ENCODE results near the gene FOXO6. TPM values are rescaled to one million over a fixed set of nuclear protein-coding genes. Genes with fewer than 3 reads are reported as not detected.
A peak's percentile ranks its signal among the peaks of the same experiment; 100 is the strongest.

The FOXO6 gene
- total and polyA plus RNA-seq, 7 donors = 0.42 to 8.6 (median 0.88) TPM

- no peaks in the 10 kb centered on the region for H3K27me3 ChIP-seq (ENCODE audit: insufficient read depth in 3 of 3, low read length in 2 of 3)
- no peaks in the 10 kb centered on the region for H3K9me3 ChIP-seq
- ATAC-seq (no peak), DNase-seq (no peak)
- 92 to 97% (median 96%) methylated on average over 3 of the region's 3 CpGs for WGBS, 3 donors
- H3K36me3 ChIP-seq (ENCODE audit: insufficient read depth in 1 of 2, low read depth in 1 of 2) = no peaks in the 10 kb centered on the region
- H3K4me1 ChIP-seq = peaks cover 29% of the 10 kb centered on the region
- H3K4me3 ChIP-seq = no peak overlapping the region
- intact Hi-C loops (cut with DNase I) = no loop called here
- TF ChIP-seq, protein P1, sequence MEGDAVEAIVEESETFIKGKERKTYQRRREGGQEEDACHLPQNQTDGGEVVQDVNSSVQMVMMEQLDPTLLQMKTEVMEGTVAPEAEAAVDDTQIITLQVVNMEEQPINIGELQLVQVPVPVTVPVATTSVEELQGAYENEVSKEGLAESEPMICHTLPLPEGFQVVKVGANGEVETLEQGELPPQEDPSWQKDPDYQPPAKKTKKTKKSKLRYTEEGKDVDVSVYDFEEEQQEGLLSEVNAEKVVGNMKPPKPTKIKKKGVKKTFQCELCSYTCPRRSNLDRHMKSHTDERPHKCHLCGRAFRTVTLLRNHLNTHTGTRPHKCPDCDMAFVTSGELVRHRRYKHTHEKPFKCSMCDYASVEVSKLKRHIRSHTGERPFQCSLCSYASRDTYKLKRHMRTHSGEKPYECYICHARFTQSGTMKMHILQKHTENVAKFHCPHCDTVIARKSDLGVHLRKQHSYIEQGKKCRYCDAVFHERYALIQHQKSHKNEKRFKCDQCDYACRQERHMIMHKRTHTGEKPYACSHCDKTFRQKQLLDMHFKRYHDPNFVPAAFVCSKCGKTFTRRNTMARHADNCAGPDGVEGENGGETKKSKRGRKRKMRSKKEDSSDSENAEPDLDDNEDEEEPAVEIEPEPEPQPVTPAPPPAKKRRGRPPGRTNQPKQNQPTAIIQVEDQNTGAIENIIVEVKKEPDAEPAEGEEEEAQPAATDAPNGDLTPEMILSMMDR (IDR thresholded peaks at IDR 0.05) = no peak
- H3K27ac ChIP-seq = no peak overlapping the region
Observed at GRCh38 chr1:41354956-41355355, 6.3 kb upstream of the FOXO6 start.

GRCh38 chr1:41355356-41355755, 5.9 kb upstream of the FOXO6 start:
- H3K27me3 ChIP-seq (ENCODE audit: insufficient read depth in 3 of 3, low read length in 2 of 3) = no peaks in the 10 kb centered on the region
- H3K36me3 ChIP-seq (ENCODE audit: insufficient read depth in 1 of 2, low read depth in 1 of 2) = no peaks in the 10 kb centered on the region
- TF ChIP-seq, protein P1 (IDR thresholded peaks at IDR 0.05) = no peak
- 94 to 100% (median 100%) methylated on average over 1 of the region's 1 CpG for WGBS, 3 donors
- no peak overlapping the region for H3K4me3 ChIP-seq
- H3K9me3 ChIP-seq = no peaks in the 10 kb centered on the region
- ATAC-seq (no peak), DNase-seq (no peak)
- H3K27ac ChIP-seq = no peak overlapping the region
- H3K4me1 ChIP-seq = peaks cover 33% of the 10 kb centered on the region
- intact Hi-C loops (cut with DNase I) = no loop called here

DNA sequence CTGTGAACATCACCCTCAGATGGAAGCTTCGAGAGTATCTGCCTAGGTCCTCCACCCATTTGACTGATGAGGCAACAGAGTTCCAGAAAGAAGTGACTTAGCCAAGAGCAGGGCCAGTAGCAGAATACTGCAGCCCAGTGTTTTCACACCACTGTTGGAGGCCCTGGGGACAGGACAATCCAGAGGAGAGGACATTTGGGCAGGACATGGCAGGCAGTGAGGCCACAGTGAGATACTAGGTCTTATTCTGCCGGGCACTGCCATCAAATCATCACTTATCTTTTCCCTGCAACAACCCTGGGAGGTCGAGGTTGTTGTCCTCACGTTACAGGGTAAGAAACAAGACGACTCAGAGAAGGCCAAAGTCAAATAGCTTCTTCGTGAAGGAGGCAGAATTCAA, 5.5 kb upstream of the FOXO6 start:
- TF ChIP-seq, protein P1 (IDR thresholded peaks at IDR 0.05) = no peak
- DNase-seq (no peak), ATAC-seq (no peak)
- no peaks in the 10 kb centered on the region for H3K27me3 ChIP-seq (ENCODE audit: insufficient read depth in 3 of 3, low read length in 2 of 3)
- H3K9me3 ChIP-seq = no peaks in the 10 kb centered on the region
- no peak overlapping the region for H3K27ac ChIP-seq
- intact Hi-C loops (cut with DNase I) = no loop called here
- H3K36me3 ChIP-seq (ENCODE audit: insufficient read depth in 1 of 2, low read depth in 1 of 2) = no peaks in the 10 kb centered on the region
- no peak overlapping the region for H3K4me3 ChIP-seq
- peaks cover 34% of the 10 kb centered on the region for H3K4me1 ChIP-seq
- 62 to 80% (median 68%) methylated on average over 6 of the region's 6 CpGs for WGBS, 3 donors

DNA sequence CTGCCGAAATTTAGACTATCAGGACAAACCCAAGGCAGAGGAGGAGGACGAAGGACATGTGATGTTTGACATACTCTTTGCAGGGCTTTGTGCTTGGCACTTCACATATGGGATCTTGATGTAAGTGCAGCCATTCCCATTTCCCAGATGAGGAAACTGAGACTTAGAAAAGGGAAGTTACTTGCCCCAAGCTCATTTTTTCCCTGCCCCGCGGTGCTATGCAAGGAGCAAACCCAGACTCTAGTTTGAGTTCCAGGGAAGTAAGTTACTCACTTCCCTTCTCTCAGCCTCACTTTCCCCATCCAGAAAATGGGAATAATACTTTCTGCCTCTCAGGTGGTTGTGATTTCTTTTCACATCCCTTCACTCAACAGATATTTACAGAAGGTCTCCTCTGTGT, 4.5 kb upstream of the FOXO6 start:
- Histone ChIP-seq H3K4me1 (peaks cover 34% of the 10 kb centered on the region), H3K4me3 (no peak overlapping the region), H3K27me3 (ENCODE audit: insufficient read depth in 3 of 3, low read length in 2 of 3) (no peaks in the 10 kb centered on the region), H3K27ac (peak overlapping the region; percentile 58), H3K36me3 (ENCODE audit: insufficient read depth in 1 of 2, low read depth in 1 of 2) (no peaks in the 10 kb centered on the region), H3K9me3 (no peaks in the 10 kb centered on the region)
- intact Hi-C loops (cut with DNase I) = no loop called here
- TF ChIP-seq, protein P1 (IDR thresholded peaks at IDR 0.05) = no peak
- ATAC-seq = no peak
- 95 to 96% (median 96%) methylated on average over 4 of the region's 4 CpGs for WGBS, 3 donors
- no peak for DNase-seq

DNA sequence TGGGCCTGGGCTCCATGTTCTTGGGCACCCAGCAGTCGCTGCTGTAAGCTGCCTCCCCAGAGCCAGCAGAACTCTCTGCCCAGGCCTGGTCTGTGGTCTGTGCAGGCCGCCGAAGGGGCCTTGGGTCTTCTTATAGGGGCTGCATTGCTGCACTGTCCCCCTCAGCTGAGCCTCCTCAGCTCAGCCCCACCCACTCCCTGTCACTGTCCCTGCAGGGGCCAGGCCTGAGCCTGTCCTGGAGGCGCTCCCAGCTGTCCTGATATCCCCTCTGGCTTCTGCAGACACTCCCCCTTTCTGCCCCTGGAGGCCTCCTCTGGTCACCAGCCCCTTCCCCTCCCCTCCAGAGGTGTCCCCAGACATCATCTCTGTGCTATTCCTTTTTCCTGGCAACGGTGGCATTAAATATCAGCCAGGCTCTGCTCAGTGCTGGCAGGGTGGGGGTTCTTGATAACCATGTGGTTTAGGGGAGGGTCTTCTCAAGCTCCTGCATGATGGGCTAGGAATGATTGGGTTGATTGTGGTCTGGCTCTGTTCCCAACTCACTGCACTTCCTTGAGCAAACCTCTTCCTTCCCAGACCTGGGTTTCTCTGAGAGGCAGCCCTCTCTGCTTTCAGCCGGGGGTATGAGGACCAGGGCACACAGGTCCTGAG, 3.7 kb upstream of the FOXO6 start:
- H3K27ac ChIP-seq = peak overlapping the region; percentile 58
- DNase-seq (no peak), ATAC-seq (no peak)
- H3K27me3 ChIP-seq (ENCODE audit: insufficient read depth in 3 of 3, low read length in 2 of 3) = no peaks in the 10 kb centered on the region
- no peaks in the 10 kb centered on the region for H3K36me3 ChIP-seq (ENCODE audit: insufficient read depth in 1 of 2, low read depth in 1 of 2)
- WGBS, 3 donors = 17 to 31% (median 19%) methylated on average over 6 of the region's 6 CpGs
- intact Hi-C loops (cut with DNase I) = loop anchor here in 1 of 2 donors (2.0 kb wide), 1 partner anchor 65 kb away; no protein-coding TSS in a partner anchor
- H3K9me3 ChIP-seq = no peaks in the 10 kb centered on the region
- H3K4me1 ChIP-seq = peaks cover 34% of the 10 kb centered on the region
- TF ChIP-seq, protein P1 (IDR thresholded peaks at IDR 0.05) = no peak
- H3K4me3 ChIP-seq = no peak overlapping the region
